HepG2 (cell line): ENCODE measurements around the gene ASIC3. TPM values are rescaled to one million over a fixed set of nuclear protein-coding genes. Genes with fewer than 3 reads are reported as not detected.

Experiments
- ARNTL ChIP-seq: sonication (generic); formaldehyde crosslinking; IDR thresholded peaks from 2 replicates; pipeline ENCODE4 v1.4.0; 2020; ENCODE audit warnings: mild to moderate bottlenecking, missing genetic modification reagents
- BATF2 ChIP-seq: sonication (generic); formaldehyde crosslinking; IDR thresholded peaks from 2 replicates; pipeline ENCODE4 v1.8.0; 2022; ENCODE audit warnings: mild to moderate bottlenecking, missing genetic modification reagents, moderate library complexity
- CHCHD3 ChIP-seq: sonication (generic); formaldehyde crosslinking; IDR thresholded peaks from 2 replicates; pipeline ENCODE4 v1.8.0; 2022; ENCODE audit warnings: mild to moderate bottlenecking, missing genetic modification reagents, moderate library complexity
- CTCF ChIP-seq: sonication (generic); formaldehyde crosslinking; IDR thresholded peaks from 2 replicates; pipeline ENCODE4 v1.5.0; 2020; ENCODE audit warnings: mild to moderate bottlenecking, missing genetic modification reagents, moderate library complexity
- LCORL ChIP-seq, 2 experiments: fragments of 450-650 bp in 1 of 2; sonication (generic) in 1 of 2; formaldehyde crosslinking in 1 of 2; IDR thresholded peaks; 2 replicates each; pipeline versions ENCODE4 v1.5.0 to v1.6.1; 2017 to 2020; ENCODE audit warnings: antibody characterized with exemption in 1 of 2, missing genetic modification reagents in 1 of 2
- MAFF ChIP-seq: IDR thresholded peaks from 2 replicates; pipeline ENCODE4 v1.6.1; 2011; ENCODE audit warnings: low read depth, low read length, improper control_type of control experiment
- MTF1 ChIP-seq: sonication (generic); formaldehyde crosslinking; IDR thresholded peaks from 2 replicates; pipeline ENCODE4 v1.5.0; 2020; ENCODE audit warnings: missing genetic modification reagents
- MYC ChIP-seq: sonication (generic); formaldehyde crosslinking; IDR thresholded peaks from 2 replicates; pipeline ENCODE4 v1.9.0; 2021; ENCODE audit warnings: missing genetic modification reagents, borderline replicate concordance
- PHF20 ChIP-seq: sonication (generic); formaldehyde crosslinking; IDR thresholded peaks from 2 replicates; pipeline ENCODE4 v1.5.0; 2020; ENCODE audit warnings: mild to moderate bottlenecking, missing genetic modification reagents
- SCMH1 ChIP-seq: sonication (generic); formaldehyde crosslinking; IDR thresholded peaks from 2 replicates; pipeline ENCODE4 v1.9.0; 2021; ENCODE audit warnings: missing genetic modification reagents, mild to moderate bottlenecking, borderline replicate concordance
- TAF15 ChIP-seq: fragments of 200-400 bp; formaldehyde crosslinking; IDR thresholded peaks from one replicate; pipeline ENCODE4 v1.6.1; 2018; ENCODE audit warnings: mild to moderate bottlenecking, low read depth, low read length; ENCODE audit not compliant: poor library complexity, severe bottlenecking
- TEAD2 ChIP-seq: sonication (generic); formaldehyde crosslinking; IDR thresholded peaks from 2 replicates; pipeline ENCODE4 v1.9.0; 2021; ENCODE audit warnings: missing genetic modification reagents
- ZFP90 ChIP-seq: sonication (generic); formaldehyde crosslinking; IDR thresholded peaks from 2 replicates; pipeline ENCODE4 v1.8.0; 2022; ENCODE audit warnings: missing genetic modification reagents, mild to moderate bottlenecking, inconsistent platforms, borderline replicate concordance
- ZMYM3 ChIP-seq: sonication (generic); formaldehyde crosslinking; IDR thresholded peaks from 2 replicates; pipeline ENCODE4 v1.5.1; 2020; ENCODE audit warnings: mild to moderate bottlenecking, missing genetic modification reagents
- ZNF281 ChIP-seq: sonication (generic); formaldehyde crosslinking; IDR thresholded peaks from 2 replicates; pipeline ENCODE4 v1.4.0; 2020; ENCODE audit warnings: missing genetic modification reagents, borderline replicate concordance
- ZNF292 ChIP-seq: sonication (generic); formaldehyde crosslinking; IDR thresholded peaks from 2 replicates; pipeline ENCODE4 v1.8.1; 2022; ENCODE audit warnings: mild to moderate bottlenecking, low read depth, missing genetic modification reagents, borderline replicate concordance
- ZNF510 ChIP-seq: sonication (generic); formaldehyde crosslinking; IDR thresholded peaks from 2 replicates; pipeline ENCODE4 v1.4.0; 2020; ENCODE audit warnings: low read depth, mild to moderate bottlenecking, missing genetic modification reagents
- ZNF672 ChIP-seq: sonication (generic); formaldehyde crosslinking; IDR thresholded peaks from 2 replicates; pipeline ENCODE4 v1.8.1; 2022; ENCODE audit warnings: missing genetic modification reagents
- ZNF75D ChIP-seq: sonication (generic); formaldehyde crosslinking; IDR thresholded peaks from 2 replicates; pipeline ENCODE4 v1.8.1; 2023; ENCODE audit warnings: missing genetic modification reagents, mild to moderate bottlenecking, borderline replicate concordance
- ZNF780A ChIP-seq: sonication (generic); formaldehyde crosslinking; IDR thresholded peaks from 2 replicates; pipeline ENCODE4 v1.8.0; 2022; ENCODE audit warnings: mild to moderate bottlenecking, missing genetic modification reagents, moderate library complexity
- polyA plus RNA-seq, 8 experiments: library from polyadenylated mRNA; depleted of rRNA in 3 of 8; stranded (reverse) in 7 of 8; unstranded in 1 of 8; fragments of >200 nt; fragmentation: Illumina TruSeq in 4 of 8; extraction: Trizol in 4 of 8; gene quantifications; 2 replicates each; pipeline versions ENCODE4 v1.2.1 to v1.2.3, GENCODE V29; 2011 to 2016; ENCODE audit warnings: low read depth in 4 of 8, missing spikeins in 1 of 8, mixed read lengths in 1 of 8; ENCODE audit not compliant: insufficient read depth in 1 of 8
- total RNA-seq, 5 experiments: library from RNA; depleted of rRNA; stranded (reverse); fragments of >200 nt; fragmentation: Illumina TruSeq; extraction: Trizol; gene quantifications; 2 replicates each; pipeline ENCODE4 v1.2.3, GENCODE V29; 2016; ENCODE audit warnings: low read depth in 1 of 5

ASIC3 gene
- total and polyA plus RNA-seq, 2 of the 13 experiments (the other 11 are each of a cell fraction or from before 2014, with no cell fraction given) = 0.51 TPM; not detected in 1

- peak; percentile 47; the same call in 1 of the 2 replicates for TF ChIP-seq ZNF281 (CRISPR knock-in tag)
- no peak for TF ChIP-seq MAFF
- TF ChIP-seq CTCF (CRISPR knock-in tag) = peak; percentile 15; the same call in 1 of the 2 replicates
- peak; percentile 81 for TF ChIP-seq ZNF292
- TF ChIP-seq LCORL (IDR thresholded peaks at IDR 0.05) = no peak
- no peak; the same call in 1 of the 2 replicates for TF ChIP-seq LCORL (CRISPR knock-in tag; IDR thresholded peaks at IDR 0.05)
- no peak for TF ChIP-seq ZNF75D
- TF ChIP-seq TEAD2 (CRISPR knock-in tag) = no peak
- no peak for TF ChIP-seq ARNTL (CRISPR knock-in tag)
- no peak for TF ChIP-seq ZNF510 (CRISPR knock-in tag)
- no peak for TF ChIP-seq PHF20 (CRISPR knock-in tag)
- no peak for TF ChIP-seq ZNF780A (CRISPR knock-in tag)
- no peak for TF ChIP-seq SCMH1
- TF ChIP-seq ZMYM3 (CRISPR knock-in tag) = peak; percentile 71
- TF ChIP-seq CHCHD3 (CRISPR knock-in tag) = 0 out of 2 replicates have a peak, but pooled peaks have one; percentile 48
- no peak for TF ChIP-seq MTF1 (CRISPR knock-in tag)
- no peak for TF ChIP-seq BATF2 (CRISPR knock-in tag)
- TF ChIP-seq ZNF672 (CRISPR knock-in tag) = no peak
- peak; percentile 84; the same call in 1 of the 2 replicates for TF ChIP-seq ZFP90
- no peak for TF ChIP-seq TAF15
- TF ChIP-seq MYC (CRISPR knock-in tag) = peak; percentile 75; the same call in 1 of the 2 replicates
Measured at GRCh38 chr7:151085691-151086620, 37.6 kb downstream of the ASIC3 start, which contains the start of gene AGAP3 (continued).
